NB4 (cell line): ENCODE measurements around the gene GTF2F1.

Experiments used
- DNase-seq: peaks from one replicate; pipeline ENCODE4 v3.0.0; 2010; ENCODE audit warnings: low read depth
- H3K4me3 ChIP-seq: one replicate; pipeline ENCODE4 v1.5.1; 2011; ENCODE audit warnings: mild to moderate bottlenecking, low read depth, low read length, moderate library complexity
- CTCF ChIP-seq: IDR thresholded peaks from one replicate; pipeline ENCODE4 v1.5.1; 2012; ENCODE audit warnings: low read depth, low read length
- MYC ChIP-seq: IDR thresholded peaks from 2 replicates; pipeline ENCODE4 v1.6.1; 2011; ENCODE audit warnings: low read depth, low read length
- POLR2A ChIP-seq: IDR thresholded peaks from 2 replicates; pipeline ENCODE4 v1.6.1; 2011; ENCODE audit warnings: mild to moderate bottlenecking; ENCODE audit not compliant: insufficient read length; ENCODE audit errors: extremely low read depth
- TF ChIP-seq, protein P1 (sequence below): IDR thresholded peaks from 2 replicates; pipeline ENCODE4 v1.6.1; 2011; ENCODE audit warnings: low read depth, low read length

The GTF2F1 gene, protein sequence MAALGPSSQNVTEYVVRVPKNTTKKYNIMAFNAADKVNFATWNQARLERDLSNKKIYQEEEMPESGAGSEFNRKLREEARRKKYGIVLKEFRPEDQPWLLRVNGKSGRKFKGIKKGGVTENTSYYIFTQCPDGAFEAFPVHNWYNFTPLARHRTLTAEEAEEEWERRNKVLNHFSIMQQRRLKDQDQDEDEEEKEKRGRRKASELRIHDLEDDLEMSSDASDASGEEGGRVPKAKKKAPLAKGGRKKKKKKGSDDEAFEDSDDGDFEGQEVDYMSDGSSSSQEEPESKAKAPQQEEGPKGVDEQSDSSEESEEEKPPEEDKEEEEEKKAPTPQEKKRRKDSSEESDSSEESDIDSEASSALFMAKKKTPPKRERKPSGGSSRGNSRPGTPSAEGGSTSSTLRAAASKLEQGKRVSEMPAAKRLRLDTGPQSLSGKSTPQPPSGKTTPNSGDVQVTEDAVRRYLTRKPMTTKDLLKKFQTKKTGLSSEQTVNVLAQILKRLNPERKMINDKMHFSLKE

DNA sequence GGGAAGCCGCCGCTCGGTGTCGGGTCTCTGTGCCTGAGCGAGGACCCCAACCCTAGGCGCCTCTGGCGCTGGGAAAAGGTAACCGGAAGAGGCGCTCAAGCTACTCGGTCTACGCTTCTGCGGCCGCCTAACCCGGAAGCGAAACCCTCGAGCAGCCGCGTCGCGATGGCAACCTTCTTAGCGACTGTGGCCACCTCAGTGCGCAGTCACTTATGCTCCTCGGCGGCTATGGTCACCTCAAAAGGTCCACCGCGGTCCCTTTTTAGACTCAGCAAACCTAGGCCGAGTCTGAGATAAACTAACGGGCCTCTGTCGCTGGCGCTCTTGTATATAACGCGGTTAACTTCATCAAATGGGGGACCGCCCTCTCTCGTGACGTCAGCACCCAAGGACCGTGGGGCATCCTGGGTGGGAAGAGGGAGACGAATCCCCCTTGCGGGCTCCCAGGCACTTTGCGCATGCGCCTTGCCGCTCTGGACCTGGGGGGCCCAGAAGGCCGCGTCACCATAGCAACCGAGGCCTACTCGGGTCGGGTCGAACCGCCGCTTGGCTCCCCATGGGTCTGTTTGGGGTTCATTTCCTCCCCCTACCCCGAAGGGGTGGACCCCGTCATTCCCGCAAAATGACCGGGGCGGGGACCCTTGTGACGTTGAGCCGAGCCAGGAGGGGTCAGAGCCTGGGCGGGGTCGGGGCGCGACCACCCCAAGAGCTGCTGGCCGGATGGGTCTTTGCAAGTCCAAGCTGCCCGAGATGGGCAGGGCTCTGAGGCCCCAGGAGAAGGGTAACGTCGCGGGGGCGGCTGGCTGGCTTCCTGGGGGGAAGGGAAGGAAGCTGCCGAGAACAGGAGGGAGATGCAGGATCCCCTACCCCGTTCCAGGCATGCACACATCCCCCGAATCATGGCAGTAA, at the start of gene GTF2F1:
Gene GTF2F1, minus strand, starts transcription at position 91 of the 909 bp plus-strand sequence. CDS start 169 bp downstream, outside the sequence.
- DNase-seq = peak; percentile 90
- peak within 1 kb of the TSS; percentile 82 for H3K4me3 ChIP-seq
- TF ChIP-seq MYC (peak; percentile 75), POLR2A (peak; percentile 43), CTCF (no peak)
- TF ChIP-seq, protein P1, sequence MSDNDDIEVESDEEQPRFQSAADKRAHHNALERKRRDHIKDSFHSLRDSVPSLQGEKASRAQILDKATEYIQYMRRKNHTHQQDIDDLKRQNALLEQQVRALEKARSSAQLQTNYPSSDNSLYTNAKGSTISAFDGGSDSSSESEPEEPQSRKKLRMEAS = peak; percentile 79

DNA sequence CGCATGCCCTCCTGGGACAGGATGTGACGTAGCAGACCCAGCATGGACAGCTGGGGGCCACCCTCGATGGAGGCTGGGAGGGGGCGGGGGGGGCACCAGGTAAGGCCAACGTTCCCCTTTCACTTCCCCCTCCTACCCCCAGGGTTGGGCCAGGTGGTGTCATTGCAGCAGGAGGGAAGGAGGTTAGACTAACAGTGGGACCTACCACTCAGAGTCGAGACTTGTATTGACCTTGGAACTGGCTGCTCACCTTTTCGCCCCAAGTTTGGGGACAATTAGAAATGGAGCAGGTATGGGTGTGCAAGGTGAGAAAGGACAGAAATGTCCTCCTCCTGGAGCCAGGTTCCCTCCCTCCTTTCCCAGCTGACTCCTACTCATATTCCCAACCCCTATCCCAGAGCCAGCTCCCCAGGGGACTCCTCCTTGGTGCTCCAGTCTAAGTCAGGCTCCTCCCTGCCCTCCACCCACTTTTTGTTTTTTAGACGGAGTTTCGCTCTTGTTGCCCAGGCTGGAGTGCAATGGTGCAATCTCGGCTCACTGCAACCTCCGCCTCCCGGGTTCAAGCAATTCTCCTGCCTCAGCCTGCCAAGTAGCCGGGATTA, 49.2 kb upstream of the GTF2F1 start:
- DNase-seq = no peak
- TF ChIP-seq, protein P1 = no peak
- TF ChIP-seq MYC (no peak), CTCF (no peak), POLR2A (no peak)
- no peak overlapping the region for H3K4me3 ChIP-seq

GRCh38 chr19:6440905-6441304, 47.9 kb upstream of the GTF2F1 start:
- TF ChIP-seq, protein P1 = no peak
- TF ChIP-seq POLR2A = no peak
- no peak for TF ChIP-seq MYC
- no peak for TF ChIP-seq CTCF
- DNase-seq = no peak
- H3K4me3 ChIP-seq = no peak overlapping the region

DNA sequence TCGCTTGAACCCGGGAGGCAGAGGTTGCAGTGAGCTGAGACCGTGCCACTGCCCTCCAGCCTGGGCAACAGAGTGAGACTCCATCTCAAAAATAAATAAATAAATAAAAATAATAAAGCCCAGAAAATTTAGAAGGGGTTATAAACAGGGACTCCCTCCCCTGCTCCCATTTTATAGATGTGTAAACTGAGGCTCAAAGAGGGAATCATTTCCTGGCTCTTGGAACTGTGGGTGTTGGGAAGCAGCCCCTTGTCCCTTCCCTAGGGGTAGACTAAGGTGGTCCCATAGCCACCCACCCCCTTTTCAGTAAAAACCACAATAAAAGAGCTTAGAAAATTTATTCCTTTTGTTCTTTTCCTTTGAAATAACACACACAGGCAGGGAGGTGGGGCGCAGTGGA, 46.8 kb upstream of the GTF2F1 start:
- TF ChIP-seq CTCF (no peak), MYC (no peak), POLR2A (no peak)
- TF ChIP-seq, protein P1 = no peak
- no peak overlapping the region for H3K4me3 ChIP-seq
- no peak for DNase-seq

GRCh38 chr19:6433663-6434062, 40.7 kb upstream of the GTF2F1 start, which contains the start of gene SLC25A41:
TSS of gene SLC25A41 (minus strand) at chr19:6433763. CDS start at chr19:6433693, 70 bp downstream.
- TF ChIP-seq POLR2A = no peak
- no peak for TF ChIP-seq MYC
- TF ChIP-seq CTCF = no peak
- TF ChIP-seq, protein P1 = no peak
- no peak within 1 kb of the TSS for H3K4me3 ChIP-seq
- DNase-seq = no peak
